ENCODE results near the gene SANBR. TPM values are rescaled to one million over a fixed set of nuclear protein-coding genes. Genes with fewer than 3 reads are reported as not detected.
A peak's percentile ranks its signal among the peaks of the same experiment; 100 is the strongest.

The SANBR gene
- total and polyA plus RNA-seq, 2 of the 13 experiments (the other 11 are each of a cell fraction or from before 2014, with no cell fraction given): 9.8 to 20.9 TPM

DNA sequence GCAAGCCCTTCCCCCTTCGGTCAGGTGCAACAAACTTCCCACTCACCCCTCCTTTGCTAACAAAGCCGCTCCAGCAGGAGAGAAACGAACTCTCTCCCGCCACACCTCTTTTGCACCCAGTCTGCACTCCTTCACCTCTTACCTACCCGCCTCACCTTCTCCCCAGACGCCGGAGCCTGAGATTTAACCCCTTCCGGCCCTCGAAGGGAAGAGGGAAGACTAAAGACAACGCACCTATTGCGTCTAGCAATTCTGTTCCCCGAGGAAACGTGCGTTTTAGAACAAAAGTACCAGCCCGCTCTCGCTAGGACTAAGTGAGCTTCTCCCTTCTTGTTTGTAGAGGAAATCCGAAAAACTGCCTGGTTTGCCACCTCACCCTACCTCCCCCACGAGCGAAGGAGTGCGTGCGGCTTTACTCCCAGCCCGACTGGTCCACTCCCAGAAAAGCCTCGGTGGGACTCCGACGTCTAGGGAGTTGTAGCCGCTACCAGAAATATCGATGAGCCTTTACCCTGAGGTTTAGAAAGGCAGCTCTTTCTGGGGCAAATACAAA, 48.6 kb upstream of the SANBR start (continued):
- TF ChIP-seq ZNF503 (CRISPR knock-in tag; IDR thresholded peaks at IDR 0.05): no peak
- no peak for TF ChIP-seq XBP1 (CRISPR knock-in tag; IDR thresholded peaks at IDR 0.05)
- TF ChIP-seq, protein P1, sequence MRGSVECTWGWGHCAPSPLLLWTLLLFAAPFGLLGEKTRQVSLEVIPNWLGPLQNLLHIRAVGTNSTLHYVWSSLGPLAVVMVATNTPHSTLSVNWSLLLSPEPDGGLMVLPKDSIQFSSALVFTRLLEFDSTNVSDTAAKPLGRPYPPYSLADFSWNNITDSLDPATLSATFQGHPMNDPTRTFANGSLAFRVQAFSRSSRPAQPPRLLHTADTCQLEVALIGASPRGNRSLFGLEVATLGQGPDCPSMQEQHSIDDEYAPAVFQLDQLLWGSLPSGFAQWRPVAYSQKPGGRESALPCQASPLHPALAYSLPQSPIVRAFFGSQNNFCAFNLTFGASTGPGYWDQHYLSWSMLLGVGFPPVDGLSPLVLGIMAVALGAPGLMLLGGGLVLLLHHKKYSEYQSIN (CRISPR knock-in tag; IDR thresholded peaks at IDR 0.05; ENCODE audit: borderline replicate concordance): no peak
- no peak for TF ChIP-seq GFI1 (CRISPR knock-in tag; IDR thresholded peaks at IDR 0.05; ENCODE audit: borderline replicate concordance)
- TF ChIP-seq, protein P2, sequence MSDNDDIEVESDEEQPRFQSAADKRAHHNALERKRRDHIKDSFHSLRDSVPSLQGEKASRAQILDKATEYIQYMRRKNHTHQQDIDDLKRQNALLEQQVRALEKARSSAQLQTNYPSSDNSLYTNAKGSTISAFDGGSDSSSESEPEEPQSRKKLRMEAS (IDR thresholded peaks at IDR 0.05): peak; percentile 80; the same call in 1 of the 2 replicates
- TF ChIP-seq SSRP1 (CRISPR knock-in tag; IDR thresholded peaks at IDR 0.05): no peak
- peak; percentile 49 to 51; a peak in 2 of 4 replicates for TF ChIP-seq HMGXB4 (CRISPR knock-in tag; IDR thresholded peaks at IDR 0.05; ENCODE audit: borderline replicate concordance in 1 of 2, low read depth in 1 of 2)
- no peak for TF ChIP-seq ATAD3A (CRISPR knock-in tag; IDR thresholded peaks at IDR 0.05)
- TF ChIP-seq PITX1 (CRISPR knock-in tag; IDR thresholded peaks at IDR 0.05): peak; percentile 49; the same call in 1 of the 2 replicates
- 0 out of 2 replicates have a peak, but pooled peaks have one; percentile 12 for TF ChIP-seq HOXA3 (CRISPR knock-in tag; IDR thresholded peaks at IDR 0.05)
- TF ChIP-seq MED1 (CRISPR knock-in tag; IDR thresholded peaks at IDR 0.05): peak; percentile 50; the same call in 1 of the 2 replicates
- no peak; the same call in 1 of the 2 replicates for TF ChIP-seq DR1 (CRISPR knock-in tag; IDR thresholded peaks at IDR 0.05)
- peak; percentile 68 for TF ChIP-seq HDAC1 (CRISPR knock-in tag; IDR thresholded peaks at IDR 0.05)
- TF ChIP-seq RFXANK (CRISPR knock-in tag; IDR thresholded peaks at IDR 0.05): no peak
- TF ChIP-seq ZBTB10 (CRISPR knock-in tag; IDR thresholded peaks at IDR 0.05; ENCODE audit: borderline replicate concordance): peak; percentile 41; the same call in 1 of the 2 replicates
- TF ChIP-seq PRPF4 (IDR thresholded peaks at IDR 0.05; ENCODE audit: low read depth, low read length, poor library complexity, severe bottlenecking): no peak
- TF ChIP-seq KLF12 (CRISPR knock-in tag; IDR thresholded peaks at IDR 0.05; ENCODE audit: borderline replicate concordance): no peak
- TF ChIP-seq ETS1 (CRISPR knock-in tag; IDR thresholded peaks at IDR 0.05): no peak
- TF ChIP-seq ZNF614 (CRISPR knock-in tag; IDR thresholded peaks at IDR 0.05; ENCODE audit: borderline replicate concordance): no peak; the same call in 1 of the 2 replicates
- peak; percentile 89; the same call in 1 of the 2 replicates for TF ChIP-seq DMAP1 (CRISPR knock-in tag; IDR thresholded peaks at IDR 0.05)
- no peak for TF ChIP-seq RAD21 (CRISPR knock-in tag; IDR thresholded peaks at IDR 0.05)
